SU-DHL-6 (cell line): ENCODE results near the gene ASCL2.

Source experiments
- H2AFZ ChIP-seq: fragments of 200-600 bp; sonication (generic); 2 replicates; pipeline ENCODE4 v1.6.1; 2014; ENCODE audit warnings: low read depth, mild to moderate bottlenecking, moderate library complexity, mixed read lengths, antibody characterized with exemption, low read length; ENCODE audit not compliant: severe bottlenecking
- H3F3A ChIP-seq: fragments of 200-600 bp; shearing (Covaris generic); 2 replicates; pipeline ENCODE4 v1.6.0; 2016; ENCODE audit warnings: antibody characterized with exemption, mild to moderate bottlenecking; ENCODE audit not compliant: insufficient read depth
- H3K27ac ChIP-seq: fragments of 200-600 bp; sonication (generic); 2 replicates; pipeline ENCODE4 v1.5.1; 2016; ENCODE audit warnings: low read depth, mild to moderate bottlenecking, low read length, moderate library complexity, mixed read lengths
- H3K27me3 ChIP-seq: fragments of 200-600 bp; sonication (generic), shearing (Covaris generic); 2 replicates; pipeline ENCODE4 v1.6.0; 2014; ENCODE audit warnings: mild to moderate bottlenecking, low read length
- H3K36me3 ChIP-seq: fragments of 200-600 bp; sonication (generic); 2 replicates; pipeline ENCODE4 v1.6.1; 2014; ENCODE audit warnings: mild to moderate bottlenecking, low read length, mixed read lengths
- H3K4me2 ChIP-seq: fragments of 300-600, 200-600 bp; shearing (Covaris generic), sonication (generic); 2 replicates; pipeline ENCODE4 v1.6.0; 2014; ENCODE audit warnings: low read length, low read depth, mild to moderate bottlenecking; ENCODE audit not compliant: poor library complexity, severe bottlenecking
- H3K4me3 ChIP-seq: fragments of 200-600 bp; sonication (generic); 2 replicates; pipeline ENCODE4 v1.5.1; 2014; ENCODE audit warnings: antibody characterized with exemption, low read length, mild to moderate bottlenecking, mixed read lengths; ENCODE audit not compliant: insufficient read depth, poor library complexity, severe bottlenecking
- H3K79me2 ChIP-seq: fragments of 200-600 bp; sonication (generic); 2 replicates; pipeline ENCODE4 v1.6.1; 2014; ENCODE audit warnings: mild to moderate bottlenecking, low read length, moderate library complexity; ENCODE audit not compliant: insufficient read depth
- H3K9ac ChIP-seq: fragments of 200-600 bp; sonication (generic); 2 replicates; pipeline ENCODE4 v1.7.0; 2014; ENCODE audit warnings: mild to moderate bottlenecking, low read length
- H3K9me2 ChIP-seq: fragments of 200-600 bp; sonication (generic); replicated peaks from 2 replicates; pipeline ENCODE4 v1.6.1; 2014; ENCODE audit warnings: low read length; ENCODE audit not compliant: insufficient read depth
- H3K9me3 ChIP-seq: fragments of 200-600 bp; sonication (generic); 2 replicates; pipeline ENCODE4 v1.6.1; 2014; ENCODE audit warnings: low read length, mixed read lengths; ENCODE audit not compliant: insufficient read depth
- H4K20me1 ChIP-seq: fragments of 200-600 bp; sonication (generic); 2 replicates; pipeline ENCODE4 v1.6.1; 2014; ENCODE audit warnings: low read depth, mild to moderate bottlenecking, antibody characterized with exemption, low read length, moderate library complexity, mixed read lengths
- CTCF ChIP-seq: fragments of 200-600 bp; sonication (generic); IDR thresholded peaks from one replicate; pipeline ENCODE4 v1.5.1; 2017; ENCODE audit warnings: antibody characterized with exemption, mild to moderate bottlenecking, low read length, moderate library complexity; ENCODE audit not compliant: insufficient read depth, poor library complexity, severe bottlenecking
- EZH2phosphoT487 ChIP-seq: fragments of 200-600 bp; sonication (generic), shearing (Covaris generic); conservative IDR thresholded peaks from 2 replicates; pipeline ENCODE4 v1.6.1; 2018; ENCODE audit warnings: mild to moderate bottlenecking, antibody characterized with exemption, low read length, moderate library complexity, mixed read lengths

ASCL2 gene

GRCh38 chr11:2300290-2300935 is 30.0 kb upstream of the ASCL2 start:
- no peak overlapping the region for H3K4me2 ChIP-seq
- no peak overlapping the region for H2AFZ ChIP-seq
- H3K9me3 ChIP-seq = no peaks in the 10 kb centered on the region
- no peak overlapping the region for H3K9ac ChIP-seq
- H3F3A ChIP-seq = no peaks in the 10 kb centered on the region
- no peak overlapping the region for H3K27ac ChIP-seq
- no peaks in the 10 kb centered on the region for H4K20me1 ChIP-seq
- H3K27me3 ChIP-seq = no peaks in the 10 kb centered on the region
- H3K9me2 ChIP-seq = no peaks in the 10 kb centered on the region
- H3K4me3 ChIP-seq = no peak overlapping the region
- H3K36me3 ChIP-seq = no peaks in the 10 kb centered on the region
- TF ChIP-seq EZH2phosphoT487 = no peak
- TF ChIP-seq CTCF = no peak
- no peaks in the 10 kb centered on the region for H3K79me2 ChIP-seq

- H3K27ac ChIP-seq = no peak overlapping the region
- no peaks in the 10 kb centered on the region for H3K9me2 ChIP-seq
- H3F3A ChIP-seq = no peaks in the 10 kb centered on the region
- no peak overlapping the region for H3K4me2 ChIP-seq
- no peak overlapping the region for H3K9ac ChIP-seq
- TF ChIP-seq EZH2phosphoT487 = no peak
- TF ChIP-seq CTCF = no peak
- no peaks in the 10 kb centered on the region for H3K79me2 ChIP-seq
- no peaks in the 10 kb centered on the region for H3K27me3 ChIP-seq
- H3K36me3 ChIP-seq = no peaks in the 10 kb centered on the region
- no peaks in the 10 kb centered on the region for H4K20me1 ChIP-seq
- no peaks in the 10 kb centered on the region for H3K9me3 ChIP-seq
- H2AFZ ChIP-seq = no peak overlapping the region
- H3K4me3 ChIP-seq = no peak overlapping the region
Measured at GRCh38 chr11:2299773-2300172, 29.4 kb upstream of the ASCL2 start.

DNA sequence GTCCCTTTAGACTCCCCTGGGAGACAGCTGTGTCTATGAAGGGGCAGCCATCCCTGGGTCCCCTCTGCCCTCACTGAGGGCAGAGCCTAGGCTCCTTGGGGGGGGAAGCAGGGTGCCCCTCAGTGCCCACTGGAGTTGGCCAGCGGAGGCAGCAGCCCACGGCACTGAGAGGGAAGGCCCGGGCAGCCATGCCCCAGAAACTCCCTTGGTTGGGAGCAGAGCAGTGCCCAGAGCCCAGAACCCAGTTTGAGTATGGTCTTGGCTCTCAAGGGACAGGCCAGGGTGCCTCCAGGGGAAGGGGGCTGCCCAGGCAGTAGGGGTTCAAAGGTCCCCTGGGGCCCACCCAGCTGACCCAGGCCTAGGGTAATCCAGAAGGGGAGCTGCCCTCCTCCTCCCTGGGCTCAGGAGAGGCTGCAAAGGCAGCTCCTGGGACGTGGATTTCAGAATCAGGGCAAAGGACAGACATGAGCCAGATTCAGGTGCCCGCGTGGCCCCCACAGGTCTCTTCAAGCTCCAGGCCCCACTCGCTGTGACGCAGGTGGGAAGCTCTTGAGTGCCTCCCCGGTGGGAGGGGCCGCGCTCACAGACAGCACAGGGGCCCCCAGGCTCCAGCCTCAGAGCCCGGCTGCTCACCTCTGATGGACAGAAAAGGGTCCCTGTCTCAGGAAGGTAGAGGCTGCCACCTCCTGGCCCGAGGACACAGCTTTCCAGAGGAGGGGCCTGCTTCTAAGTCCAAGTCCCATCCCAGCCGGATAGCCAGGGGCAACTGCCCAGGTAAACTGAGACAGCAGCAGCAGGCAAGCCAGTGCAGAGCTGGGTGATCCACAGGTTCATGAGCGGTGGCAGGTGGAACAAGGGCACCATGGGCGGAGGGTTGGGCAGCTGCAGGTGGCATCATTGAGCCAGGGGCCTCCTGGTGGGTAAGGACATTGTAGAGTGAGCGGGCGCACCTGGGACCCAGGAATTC is 28.7 kb upstream of the ASCL2 start:
- no peaks in the 10 kb centered on the region for H3K79me2 ChIP-seq
- no peak overlapping the region for H3K4me3 ChIP-seq
- H3K9me3 ChIP-seq = no peaks in the 10 kb centered on the region
- H3K9me2 ChIP-seq = no peaks in the 10 kb centered on the region
- no peaks in the 10 kb centered on the region for H3F3A ChIP-seq
- H3K36me3 ChIP-seq = no peaks in the 10 kb centered on the region
- H3K4me2 ChIP-seq = no peak overlapping the region
- TF ChIP-seq CTCF = no peak
- no peak for TF ChIP-seq EZH2phosphoT487
- H3K9ac ChIP-seq = no peak overlapping the region
- no peaks in the 10 kb centered on the region for H3K27me3 ChIP-seq
- H3K27ac ChIP-seq = no peak overlapping the region
- no peak overlapping the region for H2AFZ ChIP-seq
- no peaks in the 10 kb centered on the region for H4K20me1 ChIP-seq
